DMS53 treated with DMSO at 0.1 percent for 48 hours (cell line): Measurements from ENCODE around the gene HEPHL1.
"Not testable (repeated sequence)": the region's sequence is repeated elsewhere in the genome, so short reads cannot be mapped to it uniquely, and the experiment has no call there.

Experiments used
- DNase-seq: peaks from one replicate; lab custom pipeline; 2025; ENCODE audit not compliant: unreplicated experiment; lab: John Stamatoyannopoulos, UW

Gene HEPHL1

DNA sequence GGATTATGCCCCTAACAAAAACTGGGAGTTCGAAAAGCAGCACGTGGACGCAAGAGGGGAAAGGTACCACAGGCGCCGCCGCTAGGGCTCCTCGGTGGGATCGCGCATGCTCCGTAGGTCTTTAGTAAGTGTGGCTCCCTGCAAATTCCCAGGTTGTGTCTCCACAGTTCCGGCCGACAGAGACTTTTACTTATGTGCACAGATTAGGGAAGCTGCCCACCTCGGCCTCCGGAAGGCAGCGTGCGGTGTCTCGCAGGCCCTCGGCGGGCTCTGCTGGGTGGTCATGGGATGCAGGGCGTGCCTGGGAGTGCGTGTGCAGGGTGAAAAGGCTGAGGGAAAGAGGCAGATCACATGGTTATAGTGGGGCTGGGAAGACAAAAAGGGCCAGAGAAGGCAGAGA is 67.8 kb downstream of the HEPHL1 start:
- DNase-seq, result no peak

DNA sequence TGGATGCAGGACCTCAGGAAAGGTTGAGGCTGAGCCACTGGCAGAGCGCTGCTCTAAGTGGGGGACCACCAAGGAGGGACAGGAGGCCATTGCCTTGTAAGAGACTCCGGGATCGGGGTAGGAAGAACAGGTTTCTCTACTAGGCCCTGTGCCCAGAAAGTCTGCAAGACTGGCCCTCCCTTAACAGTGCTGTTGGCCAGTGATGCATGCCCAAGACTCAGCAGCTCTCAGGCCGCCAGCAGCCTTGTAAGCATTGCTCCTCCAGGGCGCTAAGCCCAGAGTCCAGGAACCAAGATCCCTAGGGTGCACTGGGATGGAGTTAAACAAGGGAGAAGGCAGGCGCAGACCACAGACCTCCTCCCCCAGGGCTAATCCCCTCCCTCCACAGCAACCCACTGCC is 68.2 kb downstream of the HEPHL1 start:
- no peak for DNase-seq

DNA sequence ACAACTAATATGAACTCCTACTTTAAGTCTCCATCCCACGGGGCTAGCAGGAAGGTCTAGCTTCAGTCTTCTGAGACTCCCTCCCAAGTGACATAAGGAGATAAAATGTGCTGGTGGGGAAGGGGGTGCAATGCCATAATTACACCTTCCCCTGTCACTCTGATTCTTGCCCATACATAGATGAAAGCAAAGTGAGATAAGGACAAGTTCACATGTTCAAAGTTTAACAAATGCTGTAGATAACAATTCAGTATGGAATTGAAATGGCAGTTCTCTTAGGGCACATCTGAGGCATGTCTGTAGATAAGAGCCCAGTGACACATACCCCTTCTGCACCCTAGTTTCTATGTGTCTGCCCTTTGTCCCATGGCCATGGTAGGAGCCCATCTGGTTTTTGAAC is 69.2 kb downstream of the HEPHL1 start:
- no peak for DNase-seq

DNA sequence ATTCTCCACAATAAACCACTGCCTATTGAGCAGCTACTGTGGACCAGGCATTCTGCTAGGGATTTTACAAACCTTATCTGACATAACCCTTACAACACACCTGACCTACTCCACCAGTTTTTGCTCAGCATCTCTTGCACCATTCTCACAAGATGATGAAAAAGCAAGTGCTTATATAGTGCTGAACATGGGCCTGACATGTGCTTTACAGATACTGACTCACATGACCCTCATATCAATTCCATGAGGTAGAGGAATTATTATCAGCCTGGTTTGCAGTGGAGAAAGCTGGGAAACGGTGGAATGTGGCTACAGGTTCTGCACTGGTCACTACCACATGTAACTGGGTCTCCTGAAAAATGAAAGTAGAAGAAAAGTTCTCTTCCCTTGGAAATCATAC is 69.9 kb downstream of the HEPHL1 start:
- no peak for DNase-seq

DNA sequence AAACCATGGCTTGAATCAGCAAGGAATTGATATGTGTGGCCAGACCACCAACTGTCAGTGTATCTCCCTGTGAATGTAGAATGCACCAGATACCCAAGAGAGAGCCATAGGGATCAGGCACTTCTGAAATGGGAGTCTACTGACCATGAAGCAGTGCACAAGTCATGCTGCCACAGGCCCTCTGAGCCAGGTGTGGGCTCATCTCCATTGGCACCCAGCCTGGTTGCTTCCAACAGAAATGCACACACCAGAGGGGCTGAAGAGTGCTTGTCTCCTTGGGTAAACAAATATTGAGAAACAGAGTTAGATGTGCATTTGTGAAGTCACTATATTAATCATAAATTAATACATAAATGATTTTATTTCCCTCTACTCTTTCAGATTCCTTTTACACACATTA is 79.1 kb downstream of the HEPHL1 start:
- DNase-seq, result peak; percentile 86

DNA sequence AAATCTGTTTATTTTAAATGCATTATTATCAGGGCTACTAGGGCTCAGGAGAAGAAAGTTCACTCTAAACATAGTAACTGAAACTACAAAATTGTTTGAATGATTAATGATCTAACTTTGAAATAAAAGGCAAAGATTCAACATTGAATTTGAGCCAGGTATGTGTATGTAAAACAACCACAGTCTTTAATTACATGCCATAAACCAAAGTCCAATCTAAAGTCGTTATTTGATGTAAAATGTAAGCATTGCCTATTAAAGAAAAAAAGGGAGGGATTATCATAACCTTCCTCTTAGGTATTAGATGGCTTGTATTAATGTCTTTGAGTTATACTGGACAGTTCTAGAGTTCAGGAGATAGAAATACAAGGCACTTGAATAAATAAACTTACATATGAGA is 82.3 kb downstream of the HEPHL1 start:
- no peak for DNase-seq

DNA sequence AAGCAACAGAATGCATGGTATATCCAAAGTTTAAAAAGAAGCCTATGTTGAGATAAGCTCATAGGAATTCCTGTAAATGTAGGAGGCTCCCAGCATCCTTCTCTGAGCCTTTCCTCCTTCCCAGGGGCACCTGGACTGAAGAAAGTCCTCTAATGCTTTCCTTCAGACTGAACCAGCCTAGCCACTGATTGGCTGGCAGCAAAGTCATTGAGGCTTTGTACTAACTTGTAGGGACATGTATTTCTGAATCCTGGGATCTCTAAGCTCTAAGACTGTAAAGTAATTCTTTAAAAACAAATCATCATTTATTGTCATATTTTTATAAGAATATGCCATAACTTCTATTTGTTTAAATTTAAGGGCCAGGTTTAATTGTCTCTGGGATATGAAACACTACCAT is 83.6 kb downstream of the HEPHL1 start:
- no peak for DNase-seq

DNA sequence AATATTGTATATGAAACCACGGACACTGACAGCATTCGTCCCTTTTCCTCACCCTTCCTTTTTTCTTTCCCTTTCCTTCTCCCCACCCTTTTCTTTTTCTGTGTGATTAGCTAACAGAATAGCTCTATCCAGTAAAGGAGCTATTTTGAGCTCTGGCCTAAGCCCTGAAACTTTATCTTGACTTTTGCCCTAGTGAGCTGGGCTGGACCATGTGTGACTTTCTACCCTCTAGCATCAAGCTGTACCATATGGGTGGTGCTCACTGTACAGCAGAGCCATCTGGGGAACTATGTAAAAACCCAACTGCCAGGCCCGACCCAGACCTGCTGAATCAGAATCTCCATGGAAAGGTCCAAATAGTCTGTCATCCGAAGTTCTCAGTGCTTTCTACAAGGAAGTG is 85.6 kb downstream of the HEPHL1 start:
- no peak for DNase-seq

DNA sequence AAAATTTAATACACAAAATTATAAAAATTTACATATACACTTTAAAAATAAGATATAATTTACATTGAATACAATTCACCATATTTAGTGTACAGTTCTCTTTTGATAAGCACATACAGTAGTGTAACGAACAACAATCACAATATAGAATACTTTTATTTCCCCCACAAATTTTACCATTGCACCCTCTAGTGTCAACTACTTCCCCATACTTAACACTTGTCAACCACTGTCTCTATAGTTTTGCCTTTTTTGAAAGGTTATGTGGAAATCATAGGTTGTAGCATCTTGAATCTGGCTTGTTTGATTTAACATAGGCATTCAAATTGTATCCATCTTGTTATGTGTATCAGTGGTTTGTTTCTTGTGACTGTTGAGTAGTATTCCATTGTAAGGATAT is 86.2 kb downstream of the HEPHL1 start:
- DNase-seq, result no peak

DNA sequence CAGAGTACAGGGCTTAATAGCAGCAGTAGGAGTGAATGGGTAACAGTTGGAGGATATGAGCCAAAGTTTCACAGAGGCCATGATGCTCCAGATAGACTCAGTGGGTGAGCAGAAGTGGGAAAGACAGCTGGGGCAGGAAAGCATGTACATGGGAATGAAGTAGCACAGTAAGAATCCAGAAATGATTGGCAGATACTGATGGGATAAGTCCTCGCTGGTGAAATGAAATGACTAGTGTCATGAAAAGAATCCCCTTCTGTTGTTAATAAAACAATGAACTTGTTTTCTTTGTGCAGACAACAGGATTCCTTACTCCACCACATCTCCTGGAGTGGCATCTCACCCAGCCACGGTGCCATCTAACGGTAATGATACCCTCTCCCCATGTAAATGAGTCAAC is 90.1 kb downstream of the HEPHL1 start:
- no peak for DNase-seq

DNA sequence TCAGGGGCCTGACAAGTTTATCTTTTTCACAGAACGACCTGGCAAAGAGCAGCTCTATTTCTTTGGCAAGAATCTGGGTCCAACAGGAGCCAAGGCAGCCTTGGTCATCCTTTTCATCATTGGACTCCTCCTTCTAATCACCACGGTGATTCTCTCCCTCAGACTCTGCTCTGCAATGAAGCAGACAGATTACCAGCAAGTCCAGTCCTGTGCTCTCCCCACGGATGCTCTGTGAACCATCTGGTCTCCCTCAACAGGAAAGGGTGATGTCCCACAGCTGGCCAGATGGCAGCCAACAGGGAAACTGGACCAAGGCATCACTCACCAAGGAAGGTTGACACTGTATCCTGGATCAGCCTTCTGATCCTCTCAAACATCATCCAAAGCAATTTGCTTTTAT is 90.5 kb downstream of the HEPHL1 start:
- no peak for DNase-seq

DNA sequence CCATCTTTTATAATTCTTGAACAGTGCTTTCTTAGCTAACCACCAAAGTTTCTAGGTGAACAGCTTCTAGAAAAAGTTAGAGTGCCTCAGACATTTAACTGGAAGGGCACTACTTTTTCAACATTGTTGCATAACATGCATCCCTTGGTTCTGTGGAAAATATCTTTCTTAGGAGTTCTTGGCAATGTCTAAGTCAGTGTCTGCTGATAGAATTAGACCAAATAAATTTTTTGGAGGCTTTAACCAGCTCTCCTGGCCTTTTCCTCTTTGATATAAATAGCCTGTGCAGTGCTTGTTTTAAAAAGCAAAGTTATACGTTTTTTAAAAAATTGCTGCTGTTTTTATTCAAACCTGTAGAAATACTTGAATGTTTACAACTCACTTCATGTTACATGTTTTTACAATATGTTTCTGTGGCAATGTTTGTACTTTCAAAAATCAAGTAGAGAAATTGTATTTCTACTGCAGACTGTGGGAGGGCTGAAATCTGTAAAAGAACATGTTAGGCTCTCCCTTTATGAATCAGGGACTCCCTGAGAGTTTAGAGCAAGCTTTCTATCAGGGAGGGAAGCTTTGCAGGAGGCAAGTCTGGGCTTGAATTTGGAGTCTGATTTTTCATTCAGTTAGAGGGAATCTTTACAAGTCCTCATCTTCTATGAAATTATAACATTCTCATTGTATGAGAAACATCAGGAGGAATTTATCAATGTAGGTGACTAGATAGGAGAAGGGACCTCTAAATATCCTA is 91.2 kb downstream of the HEPHL1 start:
- DNase-seq, result no peak

DNA sequence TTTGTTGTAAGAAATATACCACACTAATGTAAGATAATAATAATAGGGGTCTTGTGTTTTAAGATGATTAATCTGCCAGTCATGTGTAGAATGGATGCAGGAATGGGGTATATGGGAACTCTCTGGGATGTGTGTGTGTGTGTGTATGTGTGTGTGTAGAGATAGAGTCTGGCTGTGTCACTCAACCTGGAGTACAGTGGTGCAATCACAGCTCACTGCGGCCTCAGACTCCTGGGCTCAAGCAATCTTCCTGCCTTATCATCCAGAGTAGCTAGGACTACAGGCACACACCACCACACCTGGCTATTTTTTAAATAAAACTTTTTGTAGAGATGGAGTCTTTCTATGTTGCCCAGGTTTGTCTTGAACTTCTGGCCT is 96.0 kb downstream of the HEPHL1 start:
- no peak for DNase-seq

DNA sequence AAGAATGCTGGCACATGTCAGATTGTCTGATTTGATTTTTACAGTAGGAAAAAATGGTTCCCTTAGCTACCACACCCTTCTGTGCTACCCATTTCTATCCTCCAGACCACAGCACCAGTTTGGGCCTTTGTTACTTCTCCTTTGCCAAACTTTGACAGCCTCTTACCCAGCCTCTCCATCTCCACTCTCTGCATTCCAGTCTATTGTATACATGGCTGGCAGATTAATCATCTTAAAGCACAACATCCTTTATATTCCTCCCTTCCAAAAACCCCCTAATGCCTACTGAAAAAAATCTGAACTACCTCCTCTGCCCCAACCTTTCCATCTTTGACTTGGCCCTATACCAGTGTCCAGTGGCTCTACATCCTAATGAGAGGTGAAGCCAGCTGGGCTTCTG is 96.7 kb downstream of the HEPHL1 start:
- no peak for DNase-seq

DNA sequence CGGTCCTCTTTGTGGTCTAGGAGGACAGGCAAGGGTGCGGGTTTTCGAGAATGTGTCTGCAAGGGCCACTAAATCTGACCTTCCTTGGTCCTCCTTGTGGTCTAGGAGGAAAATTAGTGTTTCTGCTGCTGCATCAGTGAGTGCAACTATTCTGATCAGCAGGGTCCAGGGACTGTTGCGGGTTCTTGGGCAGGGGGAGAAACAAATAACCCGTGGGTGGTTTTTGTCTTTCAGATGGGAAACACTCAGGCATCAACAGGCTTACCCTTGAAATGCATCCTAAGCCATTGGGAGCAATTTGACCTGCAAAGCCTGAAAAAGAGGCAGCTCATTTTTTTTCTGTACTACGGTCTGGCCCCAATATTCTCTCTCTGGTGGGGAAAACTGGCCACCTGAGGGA is 98.5 kb downstream of the HEPHL1 start:
- DNase-seq, result not testable (repeated sequence)

DNA sequence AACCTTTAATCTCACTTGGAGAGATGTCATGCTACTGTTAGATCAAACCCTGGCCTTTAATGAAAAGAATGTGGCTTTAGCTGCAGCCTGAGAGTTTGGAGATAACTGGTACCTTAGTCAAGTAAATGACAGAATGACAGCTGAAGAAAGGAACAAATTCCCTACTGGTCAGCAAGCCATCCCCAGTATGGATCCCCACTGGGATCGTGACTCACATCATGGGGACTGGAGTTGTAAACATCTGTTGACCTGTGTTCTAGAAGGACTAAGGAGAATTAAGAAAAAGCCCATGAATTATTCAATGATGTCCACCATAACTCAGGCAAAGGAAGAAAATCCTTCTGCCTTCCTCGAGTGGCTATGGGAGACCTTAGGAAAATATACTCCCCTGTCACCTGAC is 99.4 kb downstream of the HEPHL1 start:
- not testable (repeated sequence) for DNase-seq

DNA sequence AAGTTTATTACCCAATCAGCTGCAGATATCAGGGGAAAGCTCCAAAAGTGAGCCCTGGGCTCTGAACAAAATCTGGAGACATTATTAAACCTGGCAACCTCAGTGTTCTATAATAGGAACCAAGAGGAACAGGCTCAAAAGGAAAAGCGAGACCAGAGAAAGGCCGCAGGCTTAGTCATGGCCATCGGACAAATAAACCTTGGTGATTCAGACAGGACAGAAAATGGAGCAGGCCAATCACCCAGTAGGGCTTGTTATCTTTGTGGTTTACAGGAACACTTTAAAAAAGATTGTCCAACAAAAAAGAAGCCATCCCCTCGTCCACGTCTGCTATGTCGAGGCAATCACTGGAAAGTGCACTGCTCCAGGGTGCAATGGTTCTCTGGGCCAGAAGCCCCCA is 99.8 kb downstream of the HEPHL1 start:
- no peak for DNase-seq

DNA sequence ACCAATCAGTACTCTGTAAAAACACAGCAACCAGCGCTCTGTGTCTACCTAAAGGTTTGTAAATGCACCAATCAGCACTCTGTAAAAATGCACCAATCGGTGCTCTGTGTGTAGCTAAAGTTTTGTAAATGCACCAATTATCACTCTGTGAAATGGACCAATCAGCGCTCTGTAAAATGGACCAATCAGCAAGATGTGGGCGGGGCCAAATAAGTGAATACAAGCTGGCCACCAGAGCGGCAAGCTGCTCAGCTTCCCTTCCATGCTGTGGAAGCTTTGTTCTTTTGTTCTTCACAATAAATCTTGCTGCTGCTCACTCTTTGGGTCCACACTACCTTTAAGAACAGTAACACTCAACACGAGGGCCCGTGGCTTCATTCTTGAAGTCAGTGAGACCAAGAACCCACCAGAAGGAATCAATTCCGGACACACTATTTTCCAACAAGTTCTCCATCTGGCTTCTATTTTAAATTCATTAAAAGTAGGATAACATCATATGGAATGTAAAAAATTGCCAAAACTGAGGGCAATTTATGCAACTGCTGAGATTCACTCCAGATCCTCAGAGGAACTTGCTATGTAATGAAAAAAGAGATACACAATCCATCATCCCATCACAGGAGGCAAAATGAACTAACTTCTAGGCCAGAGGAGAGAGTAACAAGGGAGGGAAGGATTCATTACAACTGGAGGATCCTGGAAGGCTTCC is 104.4 kb downstream of the HEPHL1 start:
- no peak for DNase-seq

DNA sequence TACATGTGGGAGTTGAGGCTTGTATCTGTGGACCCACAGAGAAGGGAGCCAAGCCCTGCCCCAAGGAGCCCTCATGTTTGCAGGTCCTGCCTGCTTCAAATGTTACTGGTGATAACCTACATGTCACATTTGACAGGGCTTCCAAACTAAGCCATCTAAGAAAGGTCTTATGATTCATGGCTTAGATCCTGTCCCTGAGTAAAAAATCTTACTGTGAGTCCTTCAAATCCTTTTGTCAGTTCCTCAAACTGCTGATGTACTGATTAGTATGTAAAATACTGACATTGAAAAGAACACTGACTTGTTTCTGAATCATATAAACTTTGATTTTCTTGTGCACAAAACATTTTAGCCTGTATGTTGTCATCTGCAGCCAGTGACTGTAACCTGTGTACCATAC is 106.5 kb downstream of the HEPHL1 start:
- no peak for DNase-seq

DNA sequence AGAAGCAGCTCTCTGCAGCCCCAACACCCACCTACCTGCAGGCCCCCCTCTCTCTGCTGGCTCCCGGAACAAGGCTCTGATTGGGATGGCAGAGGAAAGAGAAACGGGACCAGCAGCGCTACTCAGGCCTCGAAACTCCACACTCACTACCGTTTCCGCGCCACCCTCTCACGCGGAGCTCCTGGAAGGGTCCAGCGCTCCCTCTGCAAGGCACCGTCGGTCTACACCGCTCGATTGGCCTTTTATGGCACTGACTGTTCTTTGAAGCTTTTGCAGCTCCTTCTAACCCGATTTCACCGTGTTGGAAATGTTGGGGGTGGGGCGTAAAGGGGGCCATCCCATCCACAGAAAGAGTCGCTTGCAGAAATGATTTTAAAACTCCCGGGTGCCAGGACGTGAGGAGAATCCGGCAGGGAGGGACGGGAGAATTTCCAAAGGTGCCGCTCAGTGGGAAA is 107.2 kb downstream of the HEPHL1 start:
- DNase-seq, result peak; percentile 71

DNA sequence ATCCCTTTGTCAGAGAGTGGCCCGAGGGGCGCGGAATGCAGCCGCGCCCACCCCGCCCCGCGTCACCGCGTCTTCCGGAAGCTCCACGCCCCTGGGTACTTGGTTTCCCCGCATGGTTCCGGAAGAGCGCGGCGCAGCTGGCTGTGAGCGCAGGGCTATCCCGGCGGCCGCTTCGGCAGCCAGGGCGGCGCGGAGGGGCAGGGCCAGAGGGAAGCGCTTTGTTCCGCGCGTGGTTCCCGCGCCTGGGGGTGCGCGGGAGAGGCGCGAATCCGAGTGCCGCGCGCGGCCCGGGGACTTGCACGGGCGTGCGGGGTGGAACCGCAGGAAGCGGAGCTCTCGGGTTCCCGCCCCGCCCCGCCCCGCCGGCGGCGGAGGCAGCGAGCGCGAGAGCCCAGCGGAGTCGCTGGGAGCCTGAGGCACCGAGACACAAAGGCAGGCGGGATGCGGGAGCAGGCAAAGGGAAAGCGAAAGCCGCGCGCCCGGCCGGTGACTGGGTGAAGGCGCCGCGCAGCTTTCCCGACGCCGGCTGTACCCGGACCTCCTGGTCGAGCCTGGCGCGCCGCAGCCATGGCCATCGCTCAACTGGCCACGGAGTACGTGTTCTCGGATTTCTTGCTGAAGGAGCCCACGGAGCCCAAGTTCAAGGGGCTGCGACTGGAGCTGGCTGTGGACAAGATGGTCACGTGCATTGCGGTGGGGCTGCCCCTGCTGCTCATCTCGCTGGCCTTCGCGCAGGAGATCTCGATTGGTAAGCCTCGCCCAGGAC is 107.8 kb downstream of the HEPHL1 start, which contains the start of gene PANX1:
Gene PANX1 (plus strand): TSS at position 96 of the 766 bp plus-strand sequence. CDS start 472 bp downstream, at position 568.
- DNase-seq, result peak; percentile 85
